ENCODE measurements around the gene TRABD2B.
"Not testable (repeated sequence)": the region's sequence is repeated elsewhere in the genome, so short reads cannot be mapped to it uniquely, and the experiment has no call there.

Gene TRABD2B

DNA sequence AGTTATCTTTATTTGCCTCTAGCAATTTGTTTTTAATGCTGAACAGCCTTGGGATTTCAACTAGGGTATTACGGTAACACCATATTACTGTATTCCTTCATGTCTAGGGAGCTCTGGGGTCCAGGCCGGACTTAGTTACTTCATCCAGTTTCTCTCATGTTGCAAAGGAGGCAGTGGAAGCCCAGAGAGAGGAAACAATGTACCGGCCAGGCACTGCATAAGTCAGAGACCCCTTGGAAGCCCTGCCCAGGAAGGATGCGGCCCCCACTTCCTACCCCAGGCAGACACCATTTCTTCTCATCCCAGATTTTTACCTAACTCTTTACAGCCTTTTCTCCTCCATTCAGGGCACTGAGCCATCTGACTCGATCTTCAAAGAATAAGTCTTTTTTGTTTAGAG, 32.5 kb downstream of the TRABD2B start:
- H3K27me3 ChIP-seq (ENCODE audit: low read length) = no peaks in the 10 kb centered on the region
- H3K79me2 ChIP-seq (ENCODE audit: insufficient read depth, low read length) = no peaks in the 10 kb centered on the region
- H3K9me3 ChIP-seq (ENCODE audit: insufficient read depth, low read length) = no peaks in the 10 kb centered on the region
- no peak overlapping the region for H3K4me2 ChIP-seq (ENCODE audit: low read depth, low read length, poor library complexity, severe bottlenecking)
- no peaks in the 10 kb centered on the region for H4K20me1 ChIP-seq (ENCODE audit: low read depth, low read length)
- no peak overlapping the region for H3K9ac ChIP-seq (ENCODE audit: low read length)
- H3K4me3 ChIP-seq (ENCODE audit: insufficient read depth, low read length, poor library complexity, severe bottlenecking) = no peak overlapping the region
- H3K36me3 ChIP-seq (ENCODE audit: low read length) = no peaks in the 10 kb centered on the region
- H2AFZ ChIP-seq (ENCODE audit: low read depth, low read length, severe bottlenecking) = no peak overlapping the region
- TF ChIP-seq CTCF (IDR thresholded peaks at IDR 0.05; ENCODE audit: insufficient read depth, low read length, poor library complexity, severe bottlenecking) = no peak
- TF ChIP-seq EZH2phosphoT487 (conservative IDR thresholded peaks at IDR 0.05; ENCODE audit: low read length) = no peak
- no peak overlapping the region for H3K27ac ChIP-seq (ENCODE audit: low read depth, low read length)
- no peaks in the 10 kb centered on the region for H3K9me2 ChIP-seq (replicated peaks; ENCODE audit: insufficient read depth, low read length)
- no peaks in the 10 kb centered on the region for H3F3A ChIP-seq (ENCODE audit: insufficient read depth)

- TF ChIP-seq EZH2phosphoT487 (conservative IDR thresholded peaks at IDR 0.05; ENCODE audit: low read length) (no peak), CTCF (IDR thresholded peaks at IDR 0.05; ENCODE audit: insufficient read depth, low read length, poor library complexity, severe bottlenecking) (no peak)
Observed at GRCh38 chr1:47963568-47964358, 33.4 kb downstream of the TRABD2B start.

DNA sequence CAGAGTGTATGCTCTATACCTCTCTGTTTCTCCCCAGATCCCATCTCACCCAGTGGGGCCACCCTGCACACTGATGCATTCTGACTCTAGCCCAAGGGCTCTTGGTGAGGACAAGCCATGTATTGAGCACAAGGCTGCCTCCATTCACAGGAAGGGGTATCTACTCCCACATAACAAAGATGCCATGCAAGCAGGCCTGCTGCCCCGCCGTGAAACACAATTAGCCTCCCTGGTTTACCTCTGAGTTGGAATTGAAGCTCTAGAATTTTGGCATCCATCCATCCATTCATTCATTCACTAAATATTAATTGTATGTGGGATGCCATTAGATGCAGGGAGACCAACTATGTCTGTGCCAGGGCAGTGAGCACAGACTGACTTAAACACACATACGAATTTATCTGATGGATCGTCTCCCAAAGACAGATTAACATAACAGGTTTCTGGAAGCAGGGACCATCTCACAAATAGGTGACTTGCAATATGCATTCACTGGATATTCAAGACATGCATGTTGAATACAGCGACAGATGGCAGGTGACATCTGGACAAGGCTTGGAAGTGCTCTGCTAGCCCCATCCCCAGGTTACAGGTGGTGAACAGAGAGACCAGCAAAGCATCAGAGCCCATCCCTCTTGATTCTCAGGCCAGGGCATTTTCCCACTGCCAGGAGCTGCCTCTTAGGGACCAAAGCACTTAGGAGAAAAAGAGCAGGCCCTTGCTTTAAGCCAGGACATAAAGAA, 34.3 kb downstream of the TRABD2B start:
- H3F3A ChIP-seq (ENCODE audit: insufficient read depth) = no peaks in the 10 kb centered on the region
- no peak overlapping the region for H3K9ac ChIP-seq (ENCODE audit: low read length)
- no peak overlapping the region for H2AFZ ChIP-seq (ENCODE audit: low read depth, low read length, severe bottlenecking)
- H3K4me3 ChIP-seq (ENCODE audit: insufficient read depth, low read length, poor library complexity, severe bottlenecking) = no peak overlapping the region
- no peaks in the 10 kb centered on the region for H3K27me3 ChIP-seq (ENCODE audit: low read length)
- H3K4me2 ChIP-seq (ENCODE audit: low read depth, low read length, poor library complexity, severe bottlenecking) = no peak overlapping the region
- H3K27ac ChIP-seq (ENCODE audit: low read depth, low read length) = no peak overlapping the region
- no peak for TF ChIP-seq EZH2phosphoT487 (conservative IDR thresholded peaks at IDR 0.05; ENCODE audit: low read length)
- TF ChIP-seq CTCF (IDR thresholded peaks at IDR 0.05; ENCODE audit: insufficient read depth, low read length, poor library complexity, severe bottlenecking) = no peak
- H3K9me3 ChIP-seq (ENCODE audit: insufficient read depth, low read length) = no peaks in the 10 kb centered on the region
- H3K36me3 ChIP-seq (ENCODE audit: low read length) = no peaks in the 10 kb centered on the region
- no peaks in the 10 kb centered on the region for H3K79me2 ChIP-seq (ENCODE audit: insufficient read depth, low read length)
- no peaks in the 10 kb centered on the region for H3K9me2 ChIP-seq (replicated peaks; ENCODE audit: insufficient read depth, low read length)
- no peaks in the 10 kb centered on the region for H4K20me1 ChIP-seq (ENCODE audit: low read depth, low read length)

More at GRCh38 chr1:47963568-47964358, 33.4 kb downstream of the TRABD2B start:
- no peaks in the 10 kb centered on the region for H3K9me2 ChIP-seq (replicated peaks; ENCODE audit: insufficient read depth, low read length)
- no peaks in the 10 kb centered on the region for H3F3A ChIP-seq (ENCODE audit: insufficient read depth)
- H3K4me3 ChIP-seq (ENCODE audit: insufficient read depth, low read length, poor library complexity, severe bottlenecking) = no peak overlapping the region
- H3K9me3 ChIP-seq (ENCODE audit: insufficient read depth, low read length) = no peaks in the 10 kb centered on the region
- no peak overlapping the region for H3K9ac ChIP-seq (ENCODE audit: low read length)
- no peak overlapping the region for H3K27ac ChIP-seq (ENCODE audit: low read depth, low read length)
- no peak overlapping the region for H3K4me2 ChIP-seq (ENCODE audit: low read depth, low read length, poor library complexity, severe bottlenecking)
- no peaks in the 10 kb centered on the region for H3K79me2 ChIP-seq (ENCODE audit: insufficient read depth, low read length)
- H3K36me3 ChIP-seq (ENCODE audit: low read length) = no peaks in the 10 kb centered on the region
- H3K27me3 ChIP-seq (ENCODE audit: low read length) = no peaks in the 10 kb centered on the region
- no peaks in the 10 kb centered on the region for H4K20me1 ChIP-seq (ENCODE audit: low read depth, low read length)
- no peak overlapping the region for H2AFZ ChIP-seq (ENCODE audit: low read depth, low read length, severe bottlenecking)

- H3K9me3 ChIP-seq (ENCODE audit: insufficient read depth, low read length); H3K79me2 ChIP-seq (ENCODE audit: insufficient read depth, low read length); H3K36me3 ChIP-seq (ENCODE audit: low read length); H2AFZ ChIP-seq (ENCODE audit: low read depth, low read length, severe bottlenecking); H3K9me2 ChIP-seq (replicated peaks; ENCODE audit: insufficient read depth, low read length); H3K27ac ChIP-seq (ENCODE audit: low read depth, low read length); H3F3A ChIP-seq (ENCODE audit: insufficient read depth); H3K4me3 ChIP-seq (ENCODE audit: insufficient read depth, low read length, poor library complexity, severe bottlenecking); H4K20me1 ChIP-seq (ENCODE audit: low read depth, low read length); H3K4me2 ChIP-seq (ENCODE audit: low read depth, low read length, poor library complexity, severe bottlenecking); H3K27me3 ChIP-seq (ENCODE audit: low read length); H3K9ac ChIP-seq (ENCODE audit: low read length): not testable (repeated sequence)
Observed at GRCh38 chr1:47961835-47962234, 35.4 kb downstream of the TRABD2B start.

DNA sequence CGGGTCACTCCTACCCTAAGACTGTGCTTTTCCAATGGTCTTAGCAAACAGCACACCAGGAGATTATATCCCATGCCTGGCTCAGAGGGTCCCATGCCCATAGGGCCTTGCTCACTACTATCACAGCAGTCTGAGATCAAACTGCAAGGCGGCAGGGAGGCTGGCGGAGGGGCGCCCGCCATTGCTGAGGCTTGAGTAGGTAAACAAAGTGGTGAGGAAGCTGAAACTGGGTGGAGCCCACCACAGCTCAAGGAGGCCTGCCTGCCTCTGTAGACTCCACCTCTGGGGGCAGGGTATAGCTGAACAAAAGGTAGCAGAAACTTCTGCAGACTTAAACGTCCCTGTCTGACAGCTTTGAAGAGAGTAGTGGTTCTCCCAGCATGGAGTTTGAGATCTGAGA, 40.7 kb downstream of the TRABD2B start:
- H3K9me2 ChIP-seq (replicated peaks; ENCODE audit: insufficient read depth, low read length); H3K27ac ChIP-seq (ENCODE audit: low read depth, low read length); H3K79me2 ChIP-seq (ENCODE audit: insufficient read depth, low read length); H3K4me3 ChIP-seq (ENCODE audit: insufficient read depth, low read length, poor library complexity, severe bottlenecking); H3K9ac ChIP-seq (ENCODE audit: low read length); H4K20me1 ChIP-seq (ENCODE audit: low read depth, low read length); H3F3A ChIP-seq (ENCODE audit: insufficient read depth); H3K4me2 ChIP-seq (ENCODE audit: low read depth, low read length, poor library complexity, severe bottlenecking); H3K36me3 ChIP-seq (ENCODE audit: low read length); H3K9me3 ChIP-seq (ENCODE audit: insufficient read depth, low read length); H3K27me3 ChIP-seq (ENCODE audit: low read length); H2AFZ ChIP-seq (ENCODE audit: low read depth, low read length, severe bottlenecking): not testable (repeated sequence)
